HCT116 (cell line): ENCODE data around the gene USP43.

Experiments
- ELF1 ChIP-seq: IDR thresholded peaks from 2 replicates; pipeline ENCODE4 v1.6.1; 2012; ENCODE audit warnings: low read depth, borderline replicate concordance
- EZH2 ChIP-seq: fragments of 200-600 bp; sonication (generic); IDR thresholded peaks from 2 replicates; pipeline ENCODE4 v1.6.1; 2017; ENCODE audit warnings: antibody characterized with exemption, mixed run types
- JUND ChIP-seq: IDR thresholded peaks from 2 replicates; pipeline ENCODE4 v1.6.1; 2012
- POLR2A ChIP-seq: IDR thresholded peaks from 2 replicates; pipeline ENCODE4 v1.7.0; 2011; ENCODE audit warnings: borderline replicate concordance; ENCODE audit not compliant: insufficient read depth, insufficient read length; ENCODE audit errors: extremely low read depth
- POLR2AphosphoS5 ChIP-seq: IDR thresholded peaks from 2 replicates; pipeline ENCODE4 v1.6.1; 2011; ENCODE audit warnings: mild to moderate bottlenecking, low read depth, low read length, moderate library complexity
- SIN3A ChIP-seq: IDR thresholded peaks from 2 replicates; pipeline ENCODE4 v1.6.1; 2012; ENCODE audit warnings: low read depth
- SRF ChIP-seq: IDR thresholded peaks from 2 replicates; pipeline ENCODE4 v1.6.1; 2012; ENCODE audit warnings: low read depth
- YY1 ChIP-seq: IDR thresholded peaks from 2 replicates; pipeline ENCODE4 v1.6.1; 2011; ENCODE audit warnings: low read length, low read depth, moderate library complexity, mild to moderate bottlenecking; ENCODE audit not compliant: insufficient replicate concordance; ENCODE audit errors: extremely low read depth
- ZNF274 ChIP-seq: fragments of 200-500 bp; sonication (Bioruptor generic); IDR thresholded peaks from 2 replicates; pipeline ENCODE4 v1.6.1; 2014; ENCODE audit warnings: mild to moderate bottlenecking, low read depth, low read length, inconsistent platforms
- TF ChIP-seq, protein P1 (sequence below), 3 experiments: fragments of 200-600 bp in 1 of 3; sonication (generic) in 1 of 3; IDR thresholded peaks in 2 of 3; conservative IDR thresholded peaks in 1 of 3; 2 replicates each; pipeline ENCODE4 v1.5.1; 2012 to 2017; ENCODE audit warnings: low read depth in 2 of 3, low read length in 2 of 3, antibody characterized with exemption in 1 of 3, borderline replicate concordance in 1 of 3, control low read depth in 1 of 3, mild to moderate bottlenecking in 1 of 3, mixed read lengths in 1 of 3, mixed run types in 1 of 3, moderate library complexity in 1 of 3; ENCODE audit not compliant: insufficient read depth in 1 of 3
- TF ChIP-seq, protein P2 (sequence below): IDR thresholded peaks from 2 replicates; pipeline ENCODE4 v1.6.1; 2011; ENCODE audit warnings: mild to moderate bottlenecking, low read length, moderate library complexity; ENCODE audit not compliant: insufficient replicate concordance; ENCODE audit errors: extremely low read depth

DNA sequence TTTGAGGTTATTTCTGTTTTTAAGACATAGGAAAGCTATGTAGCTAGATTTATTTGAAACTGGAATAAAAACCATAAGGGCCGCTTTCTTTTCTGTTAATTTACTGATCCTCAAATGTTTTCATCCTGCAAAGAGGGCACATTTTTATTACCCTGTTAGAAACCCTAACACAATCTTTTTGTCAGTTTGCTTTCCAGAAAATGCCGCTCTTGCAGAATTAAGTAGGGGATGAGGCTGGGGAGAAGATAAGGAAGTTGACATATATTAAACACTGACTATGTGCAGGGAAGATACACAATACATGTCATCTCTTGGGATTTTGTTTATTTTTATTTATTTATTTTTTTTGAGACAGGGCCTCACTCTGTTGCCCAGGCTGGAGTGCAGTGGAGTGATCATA is 15.7 kb downstream of the USP43 start:
- TF ChIP-seq, protein P1, sequence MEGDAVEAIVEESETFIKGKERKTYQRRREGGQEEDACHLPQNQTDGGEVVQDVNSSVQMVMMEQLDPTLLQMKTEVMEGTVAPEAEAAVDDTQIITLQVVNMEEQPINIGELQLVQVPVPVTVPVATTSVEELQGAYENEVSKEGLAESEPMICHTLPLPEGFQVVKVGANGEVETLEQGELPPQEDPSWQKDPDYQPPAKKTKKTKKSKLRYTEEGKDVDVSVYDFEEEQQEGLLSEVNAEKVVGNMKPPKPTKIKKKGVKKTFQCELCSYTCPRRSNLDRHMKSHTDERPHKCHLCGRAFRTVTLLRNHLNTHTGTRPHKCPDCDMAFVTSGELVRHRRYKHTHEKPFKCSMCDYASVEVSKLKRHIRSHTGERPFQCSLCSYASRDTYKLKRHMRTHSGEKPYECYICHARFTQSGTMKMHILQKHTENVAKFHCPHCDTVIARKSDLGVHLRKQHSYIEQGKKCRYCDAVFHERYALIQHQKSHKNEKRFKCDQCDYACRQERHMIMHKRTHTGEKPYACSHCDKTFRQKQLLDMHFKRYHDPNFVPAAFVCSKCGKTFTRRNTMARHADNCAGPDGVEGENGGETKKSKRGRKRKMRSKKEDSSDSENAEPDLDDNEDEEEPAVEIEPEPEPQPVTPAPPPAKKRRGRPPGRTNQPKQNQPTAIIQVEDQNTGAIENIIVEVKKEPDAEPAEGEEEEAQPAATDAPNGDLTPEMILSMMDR (IDR thresholded peaks at IDR 0.05 in 2 of 3, conservative IDR thresholded peaks at IDR 0.05 in 1 of 3; ENCODE audit: borderline replicate concordance in 1 of 3, insufficient read depth in 1 of 3, low read depth in 2 of 3, low read length in 2 of 3), result no peak
- TF ChIP-seq EZH2 (no peak), SRF (no peak), ZNF274 (no peak), POLR2A (no peak), YY1 (no peak), ELF1 (no peak), SIN3A (no peak), POLR2AphosphoS5 (no peak), JUND (no peak)
- TF ChIP-seq, protein P2, sequence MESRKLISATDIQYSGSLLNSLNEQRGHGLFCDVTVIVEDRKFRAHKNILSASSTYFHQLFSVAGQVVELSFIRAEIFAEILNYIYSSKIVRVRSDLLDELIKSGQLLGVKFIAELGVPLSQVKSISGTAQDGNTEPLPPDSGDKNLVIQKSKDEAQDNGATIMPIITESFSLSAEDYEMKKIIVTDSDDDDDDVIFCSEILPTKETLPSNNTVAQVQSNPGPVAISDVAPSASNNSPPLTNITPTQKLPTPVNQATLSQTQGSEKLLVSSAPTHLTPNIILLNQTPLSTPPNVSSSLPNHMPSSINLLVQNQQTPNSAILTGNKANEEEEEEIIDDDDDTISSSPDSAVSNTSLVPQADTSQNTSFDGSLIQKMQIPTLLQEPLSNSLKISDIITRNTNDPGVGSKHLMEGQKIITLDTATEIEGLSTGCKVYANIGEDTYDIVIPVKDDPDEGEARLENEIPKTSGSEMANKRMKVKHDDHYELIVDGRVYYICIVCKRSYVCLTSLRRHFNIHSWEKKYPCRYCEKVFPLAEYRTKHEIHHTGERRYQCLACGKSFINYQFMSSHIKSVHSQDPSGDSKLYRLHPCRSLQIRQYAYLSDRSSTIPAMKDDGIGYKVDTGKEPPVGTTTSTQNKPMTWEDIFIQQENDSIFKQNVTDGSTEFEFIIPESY, result no peak
